Activated CD4-positive, CD25-positive, alpha-beta regulatory T cell treated with anti-CD3 and anti-CD28 coated beads, Interleukin-2, amount 50 U/mL, for 16 hours (primary cell): ENCODE data around the gene KRTAP9-9.
"Not testable (repeated sequence)": the region's sequence is repeated elsewhere in the genome, so short reads cannot be mapped to it uniquely, and the experiment has no call there.

Source experiments
- DNase-seq: peaks from one replicate; pipeline ENCODE4 v3.0.0-alpha.2; 2020; ENCODE audit warnings: low read depth, low spot score

KRTAP9-9 gene

DNA sequence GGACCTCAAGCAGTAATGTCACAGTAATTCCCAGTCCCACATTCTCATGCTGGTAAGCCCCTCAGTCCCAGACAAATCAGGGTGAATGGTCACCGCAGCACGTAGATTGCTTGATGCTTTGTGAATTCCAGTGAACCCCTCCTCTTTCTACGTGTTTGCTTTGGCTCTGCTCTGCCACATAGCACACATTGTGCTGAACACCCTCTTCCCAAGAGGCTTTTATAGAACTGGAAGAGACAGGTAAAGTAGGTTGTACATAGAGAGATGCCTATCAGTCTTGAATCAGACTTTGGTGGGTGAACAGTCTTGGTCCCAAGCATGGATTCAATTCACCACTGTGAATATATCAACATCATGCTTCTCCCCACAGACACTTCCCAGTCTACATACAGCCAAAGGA lies 9.4 kb downstream of the KRTAP9-9 start:
- no peak for DNase-seq

DNA sequence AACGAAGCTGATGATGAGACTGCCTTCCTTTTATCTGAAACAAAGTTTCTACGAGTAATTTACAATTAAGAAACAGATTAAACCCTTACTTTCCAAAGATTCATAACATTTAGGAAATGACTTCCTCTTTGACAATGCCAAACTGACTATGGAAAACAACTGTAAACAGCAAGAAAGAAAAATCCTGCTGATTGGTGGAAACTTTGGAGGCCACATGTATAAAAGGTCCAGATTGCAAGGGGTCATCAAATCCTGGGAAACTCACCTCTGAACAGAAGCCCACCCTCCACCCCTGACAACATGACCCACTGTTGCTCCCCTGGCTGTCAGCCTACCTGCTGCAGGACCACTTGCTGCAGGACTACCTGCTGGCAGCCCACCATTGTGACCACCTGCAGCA lies 9.9 kb downstream of the KRTAP9-9 start, which contains the start of gene KRTAP9-6:
TSS of gene KRTAP9-6 (plus strand) at position 301 of the 400 bp plus-strand sequence. CDS start at position 301, 0 bp downstream.
- no peak for DNase-seq

DNA sequence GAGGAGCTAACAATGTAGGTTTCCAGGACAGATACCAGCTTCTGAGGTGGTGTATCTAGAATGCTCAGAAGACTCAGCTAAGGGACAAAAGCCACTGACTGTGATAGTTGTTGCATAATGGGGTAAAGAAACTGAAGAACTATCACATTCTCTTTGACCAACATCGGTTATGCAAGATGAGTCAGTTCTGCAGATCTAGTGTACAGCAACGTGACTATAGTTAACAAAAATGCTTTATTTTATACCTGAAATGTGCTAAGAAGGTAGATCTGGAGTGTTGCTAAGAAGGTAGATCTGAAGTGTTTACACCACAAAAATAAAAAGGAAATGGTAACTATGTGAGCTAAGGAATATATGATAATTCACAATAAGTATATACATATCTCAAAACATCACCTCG lies 12.5 kb downstream of the KRTAP9-9 start:
- no peak for DNase-seq

DNA sequence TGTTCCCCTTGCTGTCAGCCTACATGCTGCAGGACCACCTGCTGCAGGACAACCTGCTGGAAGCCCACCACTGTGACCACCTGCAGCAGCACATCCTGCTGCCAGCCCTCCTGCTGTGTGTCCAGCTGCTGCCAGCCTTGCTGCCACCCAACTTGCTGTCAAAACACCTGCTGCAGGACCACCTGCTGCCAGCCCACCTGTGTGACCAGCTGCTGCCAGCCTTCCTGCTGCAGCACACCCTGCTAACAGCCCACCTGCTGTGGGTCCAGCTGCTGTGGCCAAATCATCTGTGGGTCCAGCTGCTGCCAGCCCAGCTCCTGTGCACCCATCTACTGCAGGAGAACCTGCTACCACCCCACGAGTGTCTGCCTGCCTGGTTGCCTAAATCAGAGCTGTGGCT lies 16.1 kb downstream of the KRTAP9-9 start:
- DNase-seq = not testable (repeated sequence)

DNA sequence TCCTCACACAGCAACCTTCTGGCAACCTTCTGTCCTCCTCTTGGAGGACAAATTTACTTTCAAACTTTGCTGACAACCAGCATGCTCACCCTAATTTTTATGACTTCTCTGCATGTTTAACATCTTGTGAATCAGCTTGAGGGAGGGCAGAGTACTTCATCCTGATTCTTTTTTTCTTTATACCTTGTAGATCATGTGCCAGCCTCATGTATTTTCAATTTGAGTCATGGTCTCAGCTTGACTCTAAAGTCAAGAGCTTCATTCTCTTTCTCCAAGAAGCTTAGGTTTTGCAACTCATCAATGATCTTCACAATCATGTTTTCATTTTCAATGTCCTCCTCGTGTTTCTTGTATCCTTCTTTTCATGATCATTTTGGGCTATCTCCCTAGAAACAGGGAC lies 16.7 kb downstream of the KRTAP9-9 start:
- no peak for DNase-seq

DNA sequence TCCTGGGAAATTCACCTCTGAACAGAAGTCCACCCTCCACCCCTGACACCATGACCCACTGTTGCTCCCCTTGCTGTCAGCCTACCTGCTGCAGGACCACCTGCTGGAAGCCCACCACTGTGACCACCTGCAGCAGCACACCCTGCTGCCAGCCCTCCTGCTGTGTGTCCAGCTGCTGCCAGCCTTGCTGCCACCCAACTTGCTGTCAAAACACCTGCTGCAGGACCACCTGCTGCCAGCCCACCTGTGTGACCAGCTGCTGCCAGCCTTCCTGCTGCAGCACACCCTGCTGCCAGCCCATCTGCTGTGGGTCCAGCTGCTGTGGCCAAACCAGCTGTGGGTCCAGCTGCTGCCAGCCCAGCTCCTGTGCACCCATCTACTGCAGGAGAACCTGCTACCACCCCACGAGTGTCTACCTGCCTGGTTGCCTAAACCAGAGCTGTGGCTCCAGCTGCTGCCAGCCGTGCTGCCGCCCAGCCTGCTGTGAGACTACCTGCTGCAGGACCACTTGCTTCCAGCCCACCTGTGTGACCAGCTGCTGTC lies 20.5 kb downstream of the KRTAP9-9 start, which contains the start of gene KRTAP9-7:
TSS of gene KRTAP9-7 (plus strand) at position 51 of the 543 bp plus-strand sequence. CDS start at position 51, 0 bp downstream.
- DNase-seq = not testable (repeated sequence)

DNA sequence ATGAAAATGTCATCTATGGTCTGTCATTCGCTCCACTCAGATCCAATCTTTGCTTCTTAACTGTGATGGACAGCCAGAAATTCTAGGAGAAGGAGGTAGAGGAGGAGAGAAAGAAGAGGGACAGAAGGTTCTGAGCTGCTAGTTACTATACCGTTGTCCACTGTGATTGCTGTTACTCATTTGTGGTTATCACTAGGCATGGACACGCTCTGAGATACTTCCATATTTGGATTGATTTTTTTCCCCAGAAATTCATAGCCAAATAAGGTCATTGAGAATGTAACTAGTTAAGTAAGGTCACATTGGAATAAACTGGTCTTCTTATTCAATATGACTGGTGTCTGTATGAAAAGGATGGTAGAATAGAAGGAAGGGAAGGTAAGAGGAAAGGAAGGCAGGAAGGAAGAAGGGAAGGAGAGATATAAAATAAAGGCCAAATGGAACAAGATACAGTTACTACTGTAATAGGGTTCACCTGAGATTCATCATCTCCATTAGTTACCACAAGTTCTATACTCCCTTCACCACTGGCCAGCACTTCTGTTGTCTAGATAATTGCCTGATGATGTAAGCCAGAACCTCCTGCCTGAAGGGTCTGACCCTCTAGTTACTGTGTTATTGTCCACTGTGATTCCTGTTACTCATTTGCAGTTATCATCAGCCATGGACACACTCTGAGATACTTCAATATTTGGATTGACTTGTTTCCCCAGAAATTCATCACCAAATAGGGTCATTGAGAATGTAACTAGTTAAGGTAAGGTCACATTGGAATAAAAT lies 23.2 kb downstream of the KRTAP9-9 start:
- no peak for DNase-seq

DNA sequence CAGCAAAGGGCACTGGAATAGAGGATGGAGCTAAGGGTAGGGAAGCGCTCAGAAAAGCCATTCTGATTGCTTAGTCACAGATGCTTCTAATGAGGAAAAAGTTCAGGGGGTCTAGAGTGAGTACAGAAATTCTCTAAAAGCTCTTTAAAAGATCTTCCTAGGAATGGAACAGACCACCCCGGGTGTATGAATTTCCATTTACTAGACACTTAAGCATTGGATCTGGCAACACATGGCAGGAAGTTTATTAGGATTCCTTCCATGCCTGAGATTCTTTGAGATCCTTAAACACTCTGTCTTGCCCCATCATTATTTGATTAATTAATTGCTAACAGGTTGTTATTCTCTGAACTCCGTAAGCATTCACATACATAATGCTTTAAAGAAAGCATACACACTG lies 28.9 kb downstream of the KRTAP9-9 start:
- DNase-seq = no peak

DNA sequence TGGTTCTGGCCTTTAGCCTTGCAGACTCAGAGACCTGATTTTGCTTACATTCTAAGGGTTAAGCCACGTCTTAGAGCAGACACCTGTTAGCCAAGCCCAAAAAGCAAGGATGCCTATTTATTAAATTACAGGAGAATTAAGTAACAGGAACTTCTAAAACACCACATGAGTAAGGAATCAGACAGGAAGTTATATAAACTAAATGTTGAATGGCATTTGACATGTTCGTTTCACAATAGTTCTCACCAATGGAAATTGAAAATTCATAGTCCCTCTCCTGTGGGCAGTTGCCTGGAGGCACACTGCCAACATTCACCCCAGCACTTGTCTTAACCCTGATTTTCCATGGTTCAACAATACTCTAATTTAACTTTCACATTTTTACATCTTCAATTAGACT lies 29.4 kb downstream of the KRTAP9-9 start:
- DNase-seq = no peak

DNA sequence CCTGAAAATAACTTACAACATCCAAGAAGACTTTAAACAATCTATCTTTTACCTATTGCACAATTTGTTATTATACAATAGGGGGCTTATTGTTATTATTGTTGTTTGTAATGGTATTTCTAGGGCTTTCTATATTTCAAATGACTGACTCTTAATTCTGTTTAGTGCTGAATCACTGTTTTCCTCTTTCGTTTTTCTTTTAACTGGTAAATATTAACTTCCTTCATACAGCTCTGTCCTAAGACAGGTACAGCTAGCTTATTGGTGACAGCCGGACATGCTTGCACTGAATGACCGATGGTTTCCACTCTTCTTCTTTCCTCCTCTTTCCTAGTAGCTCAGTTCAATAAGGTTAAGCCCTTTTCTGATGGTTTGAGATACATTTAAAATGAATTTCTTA lies 31.9 kb downstream of the KRTAP9-9 start:
- no peak for DNase-seq

DNA sequence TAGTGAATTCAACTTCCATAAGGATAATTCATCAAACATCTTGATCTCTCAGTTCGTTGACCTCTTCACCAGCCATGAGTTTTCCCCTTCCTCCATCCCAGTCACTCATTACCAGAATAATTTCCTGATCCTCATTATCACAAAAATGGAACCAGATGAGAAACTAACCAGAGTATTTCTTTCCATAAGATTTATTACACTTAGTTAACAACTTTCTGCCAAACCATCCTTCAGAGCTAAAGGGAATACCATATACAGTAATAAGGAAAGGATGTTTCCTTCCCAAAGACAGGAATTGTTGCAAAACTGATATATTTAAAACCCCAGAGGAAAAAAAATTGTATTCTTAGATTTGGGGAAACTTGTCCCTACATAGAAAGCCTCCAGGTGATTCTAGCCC lies 38.8 kb downstream of the KRTAP9-9 start:
- DNase-seq = no peak

DNA sequence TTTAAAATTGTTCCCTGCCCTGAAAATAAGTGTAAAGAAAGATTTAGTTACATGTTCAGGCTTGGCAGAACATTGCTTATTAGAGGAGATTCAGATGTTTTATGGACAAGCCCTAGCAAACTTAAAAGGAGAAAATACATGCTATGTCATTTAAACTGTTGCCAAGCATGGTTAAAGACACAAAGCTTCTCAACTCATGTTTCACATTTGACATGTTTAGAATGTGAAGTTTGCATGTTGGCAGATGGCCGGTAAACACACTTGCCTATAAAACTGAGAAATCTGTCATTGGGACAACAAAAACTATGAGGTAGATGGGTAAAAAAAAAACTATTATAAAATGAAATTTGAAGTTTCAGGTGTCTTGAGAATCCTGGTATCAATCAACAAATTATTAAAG lies 41.7 kb downstream of the KRTAP9-9 start:
- DNase-seq = no peak

DNA sequence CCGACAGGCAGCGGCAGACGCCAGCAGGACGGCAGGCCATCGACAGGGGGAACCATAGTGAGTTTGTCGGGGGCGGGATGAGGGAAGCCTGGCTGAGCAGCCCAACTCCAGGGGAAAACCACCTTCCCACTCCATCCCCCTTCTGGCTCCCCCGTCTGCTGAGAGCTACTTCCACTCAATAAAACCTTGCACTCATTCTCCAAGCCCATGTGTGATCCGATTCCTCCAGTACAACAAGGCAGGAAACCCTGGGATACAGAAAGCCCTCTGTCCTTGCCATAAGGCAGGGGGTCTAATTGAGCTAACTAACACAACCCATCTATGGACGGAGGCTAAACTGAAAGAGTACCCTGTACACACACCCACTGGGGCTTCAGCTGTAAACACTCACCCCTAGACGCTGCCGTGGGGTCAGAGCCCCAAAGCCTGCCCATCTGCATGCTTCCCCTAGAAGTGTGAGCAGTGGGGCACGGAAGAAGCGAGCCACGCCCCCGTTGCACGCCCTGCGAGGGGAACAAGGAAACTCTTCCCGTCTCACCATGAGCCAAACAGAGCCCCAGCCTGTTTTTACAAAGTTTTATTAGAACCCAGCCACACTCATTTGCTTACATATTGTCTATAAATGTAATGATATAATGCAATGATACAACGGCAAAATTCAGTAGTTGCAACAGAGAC lies 43.4 kb downstream of the KRTAP9-9 start:
- DNase-seq = no peak

DNA sequence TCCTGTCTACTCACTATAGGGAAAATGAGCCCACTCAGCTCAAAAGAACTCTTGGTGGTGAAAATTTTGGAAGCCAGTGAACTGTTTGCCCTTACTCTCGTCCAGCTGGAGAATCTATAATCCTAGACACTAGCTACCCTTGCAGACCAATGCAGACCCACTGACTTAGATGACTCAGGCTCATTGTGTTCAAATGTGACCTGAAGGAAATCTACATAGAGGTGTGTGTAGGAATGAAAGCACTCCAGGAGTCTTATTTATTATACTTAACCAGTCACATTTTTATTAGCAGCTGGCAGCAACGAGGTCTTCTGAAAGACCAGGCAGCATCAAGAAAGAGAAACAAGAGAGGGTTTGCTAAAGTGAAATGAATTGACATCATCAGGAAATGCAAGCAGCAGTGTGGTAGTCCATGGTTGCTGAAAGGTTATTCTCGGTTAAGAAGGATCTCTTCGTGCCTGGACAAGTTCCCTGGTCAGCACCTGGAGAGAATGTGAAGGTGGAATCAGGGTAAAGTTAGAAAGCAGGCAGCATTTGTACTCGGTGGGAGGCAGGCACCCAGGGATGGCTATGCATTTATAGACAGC lies 46.1 kb downstream of the KRTAP9-9 start:
- no peak for DNase-seq

DNA sequence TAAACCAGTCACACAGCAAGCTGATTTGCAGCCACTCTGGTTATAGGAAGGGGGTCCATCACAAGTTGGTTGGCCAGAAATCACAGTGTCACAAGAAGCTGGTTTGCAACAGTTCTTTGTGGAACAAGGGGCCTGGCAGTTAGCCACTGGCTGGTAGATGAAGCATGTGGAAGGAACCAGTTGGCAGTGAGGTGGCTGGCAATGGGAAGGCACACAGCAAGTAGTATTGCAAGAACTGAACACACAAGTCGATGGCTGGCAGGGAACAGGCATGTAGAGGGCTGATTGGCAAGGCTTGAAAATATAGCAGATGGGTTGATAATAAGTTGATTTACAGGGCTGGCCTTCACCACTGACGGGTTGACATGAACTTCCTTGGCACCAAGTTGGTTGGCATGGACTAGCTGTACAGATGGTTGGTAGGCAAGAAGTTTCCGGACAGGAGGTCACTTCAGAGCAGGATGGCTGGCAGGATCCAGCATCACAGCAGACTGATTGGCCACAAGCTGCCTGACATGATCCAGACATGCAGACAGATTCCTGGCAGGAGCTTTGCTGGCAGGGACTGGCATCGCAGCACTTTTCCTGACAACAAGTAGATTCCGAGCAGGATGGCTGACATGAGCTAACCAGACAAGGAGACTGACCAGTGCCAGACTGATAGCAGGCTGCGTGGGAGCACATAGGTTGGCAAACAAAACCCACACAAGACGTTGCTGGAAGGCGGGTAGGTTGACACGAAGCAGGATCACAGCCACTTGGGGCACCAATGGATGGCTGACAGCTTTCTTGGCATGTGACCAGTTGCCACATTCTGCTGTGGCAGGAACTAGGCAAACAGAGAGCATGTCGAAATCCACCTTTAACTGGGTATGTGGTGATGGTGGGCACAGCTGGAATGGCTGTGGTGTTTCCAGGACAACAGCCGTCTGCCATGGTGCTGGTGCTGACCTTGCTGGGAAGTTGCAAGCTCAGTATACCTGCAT lies 47.0 kb downstream of the KRTAP9-9 start, which contains the start of gene KRTAP29-1:
TSS of gene KRTAP29-1 (minus strand) at position 936 of the 986 bp plus-strand sequence. CDS start at position 936, 0 bp downstream.
- no peak for DNase-seq

DNA sequence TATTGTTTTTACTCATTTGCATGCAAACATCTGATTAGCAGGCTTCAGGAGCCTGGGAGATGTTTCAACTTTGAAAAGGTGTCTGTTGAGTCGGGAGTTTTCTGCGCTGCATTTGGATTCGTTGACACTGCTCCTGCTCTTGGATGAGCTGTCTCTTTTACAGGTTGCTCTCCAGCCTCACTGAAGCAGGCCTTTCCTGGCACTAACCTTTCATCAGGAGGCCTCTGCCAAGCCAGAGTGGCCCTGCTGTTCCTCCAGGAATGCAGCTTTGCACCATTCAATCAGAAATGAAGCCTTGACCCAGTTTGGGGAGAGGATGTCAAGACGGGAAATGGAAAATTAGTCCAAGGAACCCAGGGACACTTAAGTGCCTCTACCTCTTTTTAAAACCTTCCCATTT lies 47.8 kb downstream of the KRTAP9-9 start:
- no peak for DNase-seq

DNA sequence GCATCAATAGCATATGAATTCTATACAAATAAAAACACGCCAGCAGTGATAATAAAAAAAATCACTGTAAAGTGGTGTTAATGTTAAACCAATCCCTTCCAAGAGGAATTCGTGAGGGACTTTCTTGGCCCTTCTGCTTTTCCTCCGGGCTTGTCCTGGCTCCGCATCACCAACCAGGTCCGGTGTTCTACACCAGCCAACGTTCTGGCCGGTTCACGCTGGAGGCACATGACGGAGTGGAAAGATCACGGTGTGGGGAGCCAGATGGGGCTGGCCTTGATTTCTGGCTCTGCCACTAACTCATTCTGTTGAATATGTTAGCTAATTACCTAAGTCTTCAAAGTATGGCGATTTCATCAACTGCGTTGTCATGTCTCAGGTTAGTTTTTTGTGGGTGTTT lies 48.9 kb downstream of the KRTAP9-9 start:
- no peak for DNase-seq
